Suppressor macrophage treated with lipopolysaccharide for 4 hours (primary cell): ENCODE results near the gene MLXIP.
"Not testable (repeated sequence)": the region's sequence is repeated elsewhere in the genome, so short reads cannot be mapped to it uniquely, and the experiment has no call there.

ENCODE experiments used
- DNase-seq: peaks from one replicate; pipeline ENCODE4 v3.0.0-alpha.2; 2020

MLXIP gene

GRCh38 chr12:122158700-122159285 lies 80.2 kb downstream of the MLXIP start:
- DNase-seq: no peak

GRCh38 chr12:122159882-122160281 lies 81.3 kb downstream of the MLXIP start:
- no peak for DNase-seq

DNA sequence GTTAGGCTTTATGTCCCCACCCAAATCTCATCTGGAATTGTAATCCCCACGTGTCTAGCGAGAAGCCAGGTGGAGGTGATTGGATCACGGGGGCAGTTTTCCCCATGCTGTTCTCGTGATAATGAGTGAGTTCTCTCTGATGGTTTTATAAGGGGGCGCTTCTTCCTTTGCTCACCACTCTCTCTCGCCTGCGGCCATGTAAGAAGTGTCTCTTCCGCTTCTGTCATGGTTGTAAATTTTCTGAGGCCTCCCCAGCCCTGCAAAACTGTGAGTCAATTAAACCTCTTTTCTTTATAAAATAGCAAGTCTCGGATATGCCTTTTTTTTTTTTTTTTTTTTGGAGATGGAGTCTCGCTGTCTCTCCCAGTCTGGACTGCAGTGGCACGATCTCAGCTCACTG lies 82.2 kb downstream of the MLXIP start:
- DNase-seq: no peak

DNA sequence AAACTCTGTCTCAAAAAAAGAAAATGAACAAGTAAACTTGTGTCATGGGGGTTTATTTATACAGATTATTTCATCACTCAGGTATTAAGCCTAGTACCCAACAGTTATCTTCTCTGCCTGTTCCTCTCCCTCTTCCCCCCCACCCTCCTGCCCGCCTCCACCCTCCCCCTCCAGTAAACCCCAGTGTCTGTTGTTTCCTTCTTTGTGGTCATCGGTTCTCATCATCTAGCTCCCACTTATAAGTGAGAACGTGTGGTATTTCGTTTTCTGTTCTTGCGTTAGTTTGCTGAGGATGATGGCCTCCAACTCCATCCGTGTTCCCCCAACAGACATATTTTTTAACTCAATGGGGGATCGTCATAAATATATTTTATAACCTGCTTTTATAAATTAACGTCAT lies 83.1 kb downstream of the MLXIP start:
- no peak for DNase-seq

- DNase-seq: no peak
Measured at GRCh38 chr12:122162976-122163375, 84.4 kb downstream of the MLXIP start.

DNA sequence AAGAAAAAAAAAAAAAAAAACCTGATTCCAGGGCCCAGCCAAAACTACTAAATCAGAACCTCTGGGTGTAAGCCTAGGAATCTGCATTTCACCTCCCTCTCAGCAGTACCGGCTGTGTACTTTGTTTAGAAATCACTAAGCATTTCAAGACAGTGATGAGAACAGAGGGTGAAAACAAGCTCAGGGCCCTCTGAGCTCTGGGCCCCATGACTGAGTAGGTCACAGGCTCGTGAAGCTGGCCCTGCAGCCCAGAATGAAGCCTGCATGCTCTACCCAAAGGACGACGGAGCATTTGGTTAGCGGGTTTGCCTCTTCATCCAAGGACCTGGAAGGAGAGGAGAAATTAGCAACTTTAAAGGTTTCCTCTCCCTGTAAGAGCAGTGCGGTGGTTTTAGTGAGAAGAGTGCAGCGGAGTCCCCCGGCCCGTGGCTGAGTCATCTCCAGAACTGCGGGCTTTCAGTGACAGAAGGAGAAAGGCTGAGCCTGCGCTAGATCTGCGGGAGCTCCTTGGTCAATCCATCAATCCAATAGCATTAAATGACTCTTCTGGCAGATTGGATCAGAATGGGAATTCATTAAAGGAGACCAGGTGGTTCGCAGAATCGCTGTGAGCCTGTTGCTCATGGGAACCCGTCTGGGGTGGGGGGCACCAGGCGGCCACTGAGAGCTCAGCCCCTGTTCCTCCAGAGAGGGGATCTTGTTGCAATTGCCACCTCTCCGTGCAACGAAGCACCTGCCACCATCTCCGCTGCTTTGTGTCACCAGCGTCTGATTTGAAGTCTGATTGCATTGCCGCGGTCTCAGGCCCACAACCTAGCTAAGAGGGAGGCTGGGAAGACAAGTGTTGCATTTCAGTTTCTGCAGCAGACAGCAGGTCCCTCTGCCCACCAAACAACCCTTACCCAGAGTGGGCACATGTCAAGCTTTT lies 88.1 kb downstream of the MLXIP start:
- no peak for DNase-seq

DNA sequence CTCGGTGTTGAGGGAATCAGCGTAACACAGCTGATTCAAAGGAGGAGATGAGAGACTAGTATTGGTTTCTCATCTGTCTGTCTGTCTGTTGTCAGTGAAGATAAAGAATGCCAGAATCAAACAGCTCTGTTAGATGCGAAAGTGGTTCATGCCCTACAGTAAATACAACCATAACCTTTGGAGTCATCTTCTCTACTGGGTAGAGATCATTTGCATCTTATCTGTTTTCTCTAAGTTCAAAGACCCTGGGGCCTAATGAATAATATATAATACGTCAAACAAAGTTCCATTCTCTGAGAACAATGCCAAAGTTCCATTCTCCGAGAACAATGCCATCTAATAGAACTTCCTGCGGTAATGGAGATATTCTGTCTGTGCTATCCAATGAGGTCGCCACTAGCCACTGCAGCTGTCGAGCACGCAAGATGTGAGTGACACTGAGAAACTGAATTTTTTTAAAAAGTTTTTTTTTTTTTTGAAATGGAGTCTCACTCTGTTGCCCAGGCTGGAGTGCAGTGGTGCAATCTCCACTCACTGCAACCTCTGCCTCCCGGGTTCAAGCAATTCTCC lies 88.9 kb downstream of the MLXIP start:
- DNase-seq: no peak

- DNase-seq: no peak
Measured at GRCh38 chr12:122168492-122168891, 89.9 kb downstream of the MLXIP start.

GRCh38 chr12:122171399-122171798 lies 92.8 kb downstream of the MLXIP start:
- no peak for DNase-seq

- no peak for DNase-seq
Measured at GRCh38 chr12:122172262-122172939, 93.8 kb downstream of the MLXIP start.

DNA sequence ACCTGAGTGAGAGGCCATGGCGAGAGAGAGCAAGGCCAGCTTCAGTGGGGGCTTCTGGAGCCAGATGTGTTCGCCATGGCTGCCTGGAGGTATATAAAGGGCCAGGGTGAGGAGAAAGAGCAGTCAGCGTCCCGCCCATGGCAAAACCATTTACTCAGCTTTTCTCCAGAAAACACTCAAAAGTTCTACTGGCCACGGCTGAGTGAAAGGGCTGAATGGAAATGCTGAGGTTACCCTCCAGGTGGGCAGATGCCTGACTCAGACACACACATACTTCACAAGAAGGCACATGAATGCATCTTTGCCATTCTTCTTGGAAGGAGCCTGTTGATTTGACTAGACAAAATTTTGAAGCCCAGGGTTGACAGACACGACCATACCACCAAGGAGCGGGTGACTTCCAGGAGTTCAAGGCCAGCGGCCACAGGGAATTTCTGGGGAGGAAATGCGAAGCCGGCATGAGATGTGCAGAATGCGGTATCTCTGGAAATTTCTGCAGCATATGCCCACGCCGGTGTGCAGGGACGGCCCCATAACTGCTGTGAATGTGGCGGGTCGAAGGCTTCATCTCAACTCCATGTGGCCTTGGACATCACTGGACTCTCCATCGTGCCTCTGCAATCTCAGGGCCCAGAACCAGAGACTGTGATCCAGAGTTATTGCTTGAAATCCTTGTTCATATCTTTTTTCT lies 95.7 kb downstream of the MLXIP start, which contains the start of gene IL31:
TSS of gene IL31 (minus strand) at position 67 of the 691 bp plus-strand sequence. CDS start at position 18, 49 bp downstream.
- no peak for DNase-seq

DNA sequence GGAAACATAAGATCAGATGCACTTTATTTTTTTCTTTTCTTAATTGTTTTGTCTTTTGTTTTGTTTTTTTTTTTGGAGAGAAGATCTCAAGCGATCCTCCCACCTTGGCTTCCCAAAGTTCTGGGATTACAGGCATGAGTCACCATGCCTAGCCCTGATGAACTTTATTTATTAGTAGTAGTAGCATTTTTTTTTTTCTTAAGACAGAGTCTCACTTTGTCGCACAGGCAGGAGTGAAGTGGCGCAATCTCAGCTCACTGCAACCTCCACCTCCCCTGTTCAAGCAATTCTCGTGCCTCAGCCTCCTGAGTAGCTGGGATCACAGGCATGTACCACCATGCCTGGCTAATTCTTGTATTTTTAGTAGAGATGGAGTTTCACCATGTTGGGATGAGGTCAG lies 97.9 kb downstream of the MLXIP start:
- not testable (repeated sequence) for DNase-seq

DNA sequence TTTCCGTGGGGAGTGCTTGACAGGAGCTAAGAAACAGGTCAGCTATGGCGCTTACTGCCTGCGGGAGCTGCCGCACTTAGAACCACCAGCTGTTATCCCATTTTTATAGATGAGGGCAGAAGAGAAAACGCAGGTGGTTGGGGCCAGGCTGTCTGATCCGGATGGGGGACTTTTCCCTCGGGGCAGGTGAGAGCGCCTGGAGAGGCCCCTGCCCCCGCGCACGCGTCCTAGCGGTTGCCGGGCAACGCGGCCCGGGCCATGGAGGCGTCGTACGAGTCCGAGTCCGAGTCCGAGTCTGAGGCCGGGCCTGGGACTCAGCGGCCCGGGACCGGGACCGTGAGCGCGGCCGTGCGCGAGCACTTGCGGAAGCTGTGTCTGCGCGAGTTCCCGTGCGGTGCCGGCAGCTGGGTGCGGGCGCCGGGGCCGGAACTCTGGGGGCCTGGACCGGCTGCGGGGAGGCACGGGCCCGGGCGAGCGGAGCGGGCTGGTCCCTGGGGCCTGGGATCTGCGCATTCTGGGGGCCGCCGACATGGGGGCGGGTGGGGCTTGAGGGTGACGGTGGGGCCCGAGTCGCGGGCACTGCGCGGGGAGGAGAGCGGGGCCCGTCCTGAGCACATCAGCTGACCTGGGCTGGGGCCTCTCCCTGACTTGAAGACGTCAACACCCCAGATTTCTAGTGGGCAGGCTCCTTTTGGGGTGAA lies 104.5 kb downstream of the MLXIP start, which contains the start of gene LRRC43:
TSS of gene LRRC43 (plus strand) at position 237 of the 701 bp plus-strand sequence. CDS start at position 259, 22 bp downstream.
- peak; percentile 48 for DNase-seq

- no peak for DNase-seq
Measured at GRCh38 chr12:122183588-122183940, 105.0 kb downstream of the MLXIP start.

DNA sequence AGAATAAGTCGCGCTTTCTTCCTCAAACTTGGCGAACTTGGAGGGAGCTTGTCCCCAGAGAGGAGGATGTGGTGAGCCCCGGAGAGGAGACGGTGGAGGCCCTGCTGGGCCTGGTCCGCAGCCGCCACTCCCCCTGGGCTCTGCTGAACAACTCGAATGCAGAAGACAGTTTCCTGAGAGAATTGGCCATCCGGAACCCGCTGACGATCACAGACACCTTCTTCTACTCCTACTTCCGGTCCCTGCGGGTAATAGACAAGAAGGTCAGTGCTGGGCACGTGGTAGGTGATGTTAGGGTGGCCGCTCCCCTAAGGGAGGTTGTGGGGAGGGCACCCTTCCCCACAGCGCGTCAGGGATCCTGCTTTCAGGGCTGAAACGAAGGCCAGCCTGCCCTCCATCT lies 106.0 kb downstream of the MLXIP start:
- DNase-seq: peak; percentile 16

- no peak for DNase-seq
Measured at GRCh38 chr12:122185079-122185478, 106.5 kb downstream of the MLXIP start.

DNA sequence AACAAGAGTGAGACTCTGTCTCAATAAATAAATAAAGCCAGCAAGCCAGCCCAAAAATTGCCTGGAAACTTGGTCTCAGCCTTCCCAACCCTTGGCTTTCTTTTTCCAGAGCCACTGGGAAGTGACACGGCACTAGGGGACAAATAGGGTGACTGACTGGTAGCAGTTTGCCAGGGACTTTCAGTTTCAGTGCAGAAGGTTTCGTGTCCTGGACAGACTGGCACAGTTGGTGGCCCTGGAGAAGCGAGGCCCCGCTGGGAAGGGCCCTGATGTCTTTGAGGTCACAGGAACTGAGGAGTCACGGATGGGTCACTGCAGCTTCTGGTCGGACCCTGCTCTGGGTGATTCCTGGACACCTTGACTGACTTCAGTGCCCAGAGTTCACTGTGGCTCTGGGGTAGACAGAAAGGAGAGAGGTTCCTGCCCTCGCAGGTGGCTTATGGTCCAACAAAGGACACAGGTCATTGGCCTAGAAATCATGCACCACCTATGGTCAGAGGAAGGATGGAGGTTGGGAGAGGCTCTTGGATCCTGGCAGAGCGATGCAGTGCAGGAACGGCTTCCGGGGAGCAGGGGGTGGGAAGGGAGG lies 107.0 kb downstream of the MLXIP start:
- peak; percentile 19 for DNase-seq

DNA sequence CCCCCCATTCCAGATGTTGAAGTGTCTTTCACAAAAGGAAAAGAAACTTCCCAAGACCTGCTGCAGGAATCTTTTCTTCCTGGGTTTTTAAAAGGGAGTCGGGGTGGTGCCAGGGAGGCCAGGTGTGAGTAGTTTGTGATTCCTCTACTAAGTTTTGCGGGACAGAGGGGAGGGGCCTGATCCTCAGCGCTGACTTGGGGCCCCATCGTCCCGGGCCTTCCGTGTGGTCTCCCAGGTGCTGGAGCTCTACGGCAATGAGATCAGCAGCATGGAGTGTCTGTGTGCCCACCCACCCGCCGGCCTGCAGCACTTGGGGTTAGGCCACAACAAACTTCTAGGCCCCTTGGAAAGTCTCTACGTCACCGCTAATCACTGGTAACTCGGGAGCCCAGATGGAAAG lies 108.9 kb downstream of the MLXIP start:
- no peak for DNase-seq

DNA sequence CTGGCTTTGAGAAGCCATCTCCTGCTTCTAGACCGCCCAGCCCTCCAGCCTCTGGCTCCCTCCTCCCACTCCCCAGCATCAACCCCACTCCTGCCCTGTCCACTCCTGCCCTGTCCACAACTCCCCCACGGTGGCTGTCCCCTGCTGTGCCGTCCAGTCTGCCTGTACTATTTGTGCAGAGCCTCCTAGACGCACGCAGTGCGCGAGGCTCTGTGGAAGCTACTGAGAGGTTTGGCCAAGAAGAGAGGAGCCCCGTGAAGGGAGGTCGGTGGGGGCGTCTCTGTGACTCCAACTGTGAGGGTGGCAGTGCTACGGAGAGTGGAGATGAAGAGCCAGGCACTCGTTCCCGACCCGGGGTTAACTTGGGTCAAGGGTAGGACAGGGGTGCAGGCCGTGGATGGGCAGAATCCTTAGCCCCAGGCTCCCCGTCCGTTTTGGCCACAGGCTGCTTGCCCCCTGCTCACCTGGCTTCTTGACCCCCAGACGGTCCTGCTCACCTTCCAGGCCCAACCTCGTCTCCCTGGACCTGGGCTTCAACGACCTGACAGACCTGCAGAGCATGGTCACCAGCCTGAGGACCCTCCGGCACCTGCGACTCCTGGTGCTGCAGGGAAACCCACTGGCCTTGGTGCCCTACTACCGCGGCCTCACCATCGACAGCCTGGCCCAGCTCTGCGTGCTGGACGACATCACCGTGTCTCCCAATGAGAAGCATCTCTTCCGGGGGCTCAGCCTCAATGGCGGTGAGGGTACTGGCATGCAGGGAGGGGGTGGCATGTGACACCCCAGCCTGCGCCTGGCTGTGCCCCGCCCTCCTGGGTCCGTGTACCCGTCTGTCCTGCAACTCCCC lies 111.3 kb downstream of the MLXIP start:
- no peak for DNase-seq

DNA sequence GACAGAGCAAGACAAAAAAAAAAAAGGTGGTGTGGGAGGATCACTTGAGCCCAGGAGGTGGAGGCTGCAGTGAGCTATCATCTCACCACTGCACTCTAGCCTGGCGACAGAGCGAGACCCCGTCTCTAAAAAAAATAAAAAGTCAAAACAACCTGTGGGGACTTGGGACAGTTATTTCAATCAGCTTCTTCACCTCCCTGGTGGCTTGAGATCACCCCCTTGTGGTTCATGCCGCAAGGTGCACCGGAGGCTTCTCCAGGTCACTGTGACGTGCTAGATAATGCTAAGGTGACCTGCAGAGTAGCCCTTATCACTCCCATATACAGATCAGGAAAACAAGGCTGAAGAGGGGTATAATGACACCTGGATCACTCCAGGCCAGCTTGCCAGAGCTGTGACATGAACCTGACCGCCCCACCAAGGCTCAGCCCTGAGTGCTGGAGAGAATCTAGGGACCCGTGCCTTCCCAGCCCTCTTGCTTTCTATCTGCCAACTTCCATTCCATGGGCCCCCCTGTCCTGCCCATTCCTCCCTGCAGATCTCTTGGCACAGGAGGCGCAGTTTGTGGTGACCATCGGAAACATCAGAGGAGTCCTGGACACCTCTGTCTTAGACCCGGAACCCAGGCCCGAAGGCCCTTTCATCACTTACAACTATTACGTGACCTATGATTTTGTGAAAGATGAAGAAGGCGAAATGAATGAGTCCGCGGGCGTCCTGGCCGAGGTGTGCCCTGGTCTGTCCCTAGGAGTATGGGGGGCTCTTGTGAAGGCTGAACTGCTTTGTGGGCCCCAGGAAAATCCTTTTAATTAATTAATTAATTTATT lies 112.5 kb downstream of the MLXIP start:
- DNase-seq: peak; percentile 59
